Measurements from ENCODE around the gene MIB2.
"Not testable (repeated sequence)": the region's sequence is repeated elsewhere in the genome, so short reads cannot be mapped to it uniquely, and the experiment has no call there.

Gene MIB2

GRCh38 chr1:1628754-1629429 lies 13.6 kb downstream of the MIB2 start:
- DNase-seq = peak; percentile 82

- peak; percentile 86 for DNase-seq
Measured at GRCh38 chr1:1629430-1630190, 14.3 kb downstream of the MIB2 start.

GRCh38 chr1:1630191-1630964 lies 15.1 kb downstream of the MIB2 start:
- peak; percentile 92 for DNase-seq

- peak; percentile 37 for DNase-seq
Measured at GRCh38 chr1:1630965-1631781, 15.9 kb downstream of the MIB2 start.

GRCh38 chr1:1631782-1632420 lies 16.6 kb downstream of the MIB2 start, which contains the start of gene MMP23B:
MMP23B (plus strand) TSS chr1:1632173; CDS start chr1:1632219, 46 bp downstream.
- DNase-seq = peak; percentile 53

- not testable (repeated sequence) for DNase-seq
Measured at GRCh38 chr1:1633409-1633808, 18.1 kb downstream of the MIB2 start.

- DNase-seq = not testable (repeated sequence)
Measured at GRCh38 chr1:1634613-1635012, 19.3 kb downstream of the MIB2 start.

- DNase-seq = not testable (repeated sequence)
Measured at GRCh38 chr1:1636621-1637478, 21.6 kb downstream of the MIB2 start.

- DNase-seq = not testable (repeated sequence)
Measured at GRCh38 chr1:1637479-1637875, 22.2 kb downstream of the MIB2 start.

- DNase-seq = not testable (repeated sequence)
Measured at GRCh38 chr1:1638528-1638927, 23.2 kb downstream of the MIB2 start.

- DNase-seq = not testable (repeated sequence)
Measured at GRCh38 chr1:1639368-1639767, 24.1 kb downstream of the MIB2 start.

- DNase-seq = not testable (repeated sequence)
Measured at GRCh38 chr1:1640081-1640480, 24.8 kb downstream of the MIB2 start.

GRCh38 chr1:1640711-1641461 lies 25.6 kb downstream of the MIB2 start:
- not testable (repeated sequence) for DNase-seq

- not testable (repeated sequence) for DNase-seq
Measured at GRCh38 chr1:1646326-1646725, 31.0 kb downstream of the MIB2 start.

GRCh38 chr1:1647567-1648241 lies 32.4 kb downstream of the MIB2 start:
- DNase-seq = not testable (repeated sequence)

GRCh38 chr1:1648265-1648664 lies 33.0 kb downstream of the MIB2 start:
- not testable (repeated sequence) for DNase-seq

GRCh38 chr1:1658583-1659549 lies 43.6 kb downstream of the MIB2 start, which contains the start of gene CDK11B:
CDK11B (minus strand) TSS chr1:1659004; CDS start chr1:1657485, 1,519 bp downstream.
- DNase-seq = peak; percentile 95

- DNase-seq = not testable (repeated sequence)
Measured at GRCh38 chr1:1662392-1662791, 47.1 kb downstream of the MIB2 start.
